Duodenal mucosa (tissue), 2 donors: ENCODE data around the gene PAPOLG.
"Not testable (repeated sequence)": the region's sequence is repeated elsewhere in the genome, so short reads cannot be mapped to it uniquely, and the experiment has no call there.

Source experiments
- H3K27ac ChIP-seq: one replicate; pipeline ENCODE4 v1.7.0; 2013; ENCODE audit warnings: low read depth, low read length
- H3K27me3 ChIP-seq, 2 donors: one replicate each; pipeline ENCODE4 v1.7.0; 2013; ENCODE audit warnings: low read length in 2 of 2, control low read depth in 1 of 2; ENCODE audit not compliant: insufficient read depth in 2 of 2, control insufficient read depth in 1 of 2
- H3K36me3 ChIP-seq, 2 donors: one replicate each; pipeline ENCODE4 v1.7.0; 2013; ENCODE audit warnings: low read length in 2 of 2, control low read depth in 1 of 2; ENCODE audit not compliant: insufficient read depth in 2 of 2, control insufficient read depth in 1 of 2
- H3K4me1 ChIP-seq, 2 donors: one replicate each; pipeline ENCODE4 v1.7.0; 2013; ENCODE audit warnings: low read length in 2 of 2, control low read depth in 1 of 2; ENCODE audit not compliant: insufficient read depth in 2 of 2, control insufficient read depth in 1 of 2
- H3K4me3 ChIP-seq, 2 donors: one replicate each; pipeline ENCODE4 v1.7.0; 2013; ENCODE audit warnings: low read length in 2 of 2, low read depth in 1 of 2
- H3K9ac ChIP-seq, 2 donors: one replicate each; pipeline ENCODE4 v1.7.0; 2013; ENCODE audit warnings: low read length in 2 of 2, low read depth in 1 of 2
- H3K9me3 ChIP-seq, 2 donors: one replicate each; pipeline ENCODE4 v1.7.0; 2013; ENCODE audit warnings: low read length in 2 of 2, control low read depth in 1 of 2; ENCODE audit not compliant: control insufficient read depth in 1 of 2

Gene PAPOLG

GRCh38 chr2:60806595-60806987, 50.5 kb downstream of the PAPOLG start:
- Histone ChIP-seq H3K4me1 (no peaks in the 10 kb centered on the region), H3K27ac (no peak overlapping the region), H3K36me3 (peaks cover 0 to 4% of the 10 kb centered on the region in 2 donors)

DNA sequence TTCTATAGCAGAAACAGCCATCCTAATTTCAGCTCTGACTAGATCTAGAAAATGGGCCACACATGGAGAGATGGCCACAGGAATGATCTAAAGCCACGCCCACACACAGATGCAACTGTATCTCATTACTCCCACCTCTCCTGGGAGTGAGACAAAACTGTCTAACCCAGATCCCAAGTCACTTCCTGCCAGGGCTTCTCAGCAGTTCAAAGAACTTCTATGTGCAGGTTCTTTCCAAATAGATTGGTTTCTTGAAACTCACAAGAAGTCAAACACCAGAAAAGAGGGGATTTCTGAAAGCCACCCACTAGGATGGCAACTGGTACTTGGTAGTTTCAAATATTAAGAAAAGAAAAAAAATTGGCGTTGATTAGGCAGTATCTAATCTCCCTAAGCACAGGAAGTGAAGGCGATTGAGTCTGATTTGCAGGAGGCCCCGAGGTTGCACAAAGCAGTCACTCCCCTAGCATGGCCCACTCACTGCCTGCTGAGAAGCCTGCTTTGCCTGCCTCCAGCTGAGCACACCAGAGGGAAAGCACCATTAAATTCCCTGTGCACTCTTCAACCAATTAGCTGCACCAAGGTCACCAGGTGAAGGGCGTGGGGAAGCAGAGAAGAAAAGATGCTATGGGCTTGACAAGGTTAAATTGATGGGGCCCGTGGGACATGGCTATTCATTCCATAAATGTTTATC, 51.1 kb downstream of the PAPOLG start:
- no peaks in the 10 kb centered on the region for H3K27me3 ChIP-seq
- no peak overlapping the region for H3K4me3 ChIP-seq
- H3K9me3 ChIP-seq: no peaks in the 10 kb centered on the region
- H3K9ac ChIP-seq: no peak overlapping the region
- no peaks in the 10 kb centered on the region for H3K4me1 ChIP-seq
- no peak overlapping the region for H3K27ac ChIP-seq
- H3K36me3 ChIP-seq: peaks cover 0 to 4% of the 10 kb centered on the region in 2 donors

More at GRCh38 chr2:60806595-60806987, 50.5 kb downstream of the PAPOLG start:
- Histone ChIP-seq H3K9ac (no peak overlapping the region), H3K27me3 (no peaks in the 10 kb centered on the region), H3K9me3 (no peaks in the 10 kb centered on the region), H3K4me3 (no peak overlapping the region)

- Histone ChIP-seq H3K9me3 (no peaks in the 10 kb centered on the region), H3K27ac (no peak overlapping the region), H3K27me3 (no peaks in the 10 kb centered on the region), H3K4me1 (no peaks in the 10 kb centered on the region), H3K36me3 (peaks cover 0 to 4% of the 10 kb centered on the region in 2 donors), H3K4me3 (no peak overlapping the region), H3K9ac (no peak overlapping the region)
These were observed 52.3 kb downstream of the PAPOLG start for GRCh38 chr2:60808330-60808801.

- Histone ChIP-seq H3K4me3 (no peak overlapping the region), H3K9ac (no peak overlapping the region)
These were observed 55.7 kb downstream of the PAPOLG start for GRCh38 chr2:60811491-60812375.

GRCh38 chr2:60817191-60817590, 61.1 kb downstream of the PAPOLG start:
- not testable (repeated sequence) for H3K9ac ChIP-seq, H3K36me3 ChIP-seq, H3K27me3 ChIP-seq, H3K9me3 ChIP-seq, H3K27ac ChIP-seq, H3K4me1 ChIP-seq, H3K4me3 ChIP-seq

More at GRCh38 chr2:60811491-60812375, 55.7 kb downstream of the PAPOLG start:
- H3K27ac ChIP-seq: no peak overlapping the region
- H3K36me3 ChIP-seq: no peaks in the 10 kb centered on the region
- no peaks in the 10 kb centered on the region for H3K27me3 ChIP-seq
- H3K4me1 ChIP-seq: no peaks in the 10 kb centered on the region
- H3K9me3 ChIP-seq: no peaks in the 10 kb centered on the region

- Histone ChIP-seq H3K9ac (no peak overlapping the region), H3K27me3 (no peaks in the 10 kb centered on the region), H3K27ac (no peak overlapping the region), H3K9me3 (no peaks in the 10 kb centered on the region), H3K36me3 (no peaks in the 10 kb centered on the region), H3K4me1 (peaks cover 6 to 8% of the 10 kb centered on the region in 2 donors), H3K4me3 (no peak overlapping the region)
These were observed 62.2 kb downstream of the PAPOLG start for GRCh38 chr2:60818272-60818671.

- H3K9ac ChIP-seq: no peak overlapping the region
- no peaks in the 10 kb centered on the region for H3K36me3 ChIP-seq
- no peak overlapping the region for H3K4me3 ChIP-seq
- no peaks in the 10 kb centered on the region for H3K9me3 ChIP-seq
- H3K4me1 ChIP-seq: peaks cover 6 to 8% of the 10 kb centered on the region in 2 donors
- no peak overlapping the region for H3K27ac ChIP-seq
- peaks cover 0 to 5% of the 10 kb centered on the region in 2 donors for H3K27me3 ChIP-seq
These were observed 63.2 kb downstream of the PAPOLG start for GRCh38 chr2:60819155-60819862.

DNA sequence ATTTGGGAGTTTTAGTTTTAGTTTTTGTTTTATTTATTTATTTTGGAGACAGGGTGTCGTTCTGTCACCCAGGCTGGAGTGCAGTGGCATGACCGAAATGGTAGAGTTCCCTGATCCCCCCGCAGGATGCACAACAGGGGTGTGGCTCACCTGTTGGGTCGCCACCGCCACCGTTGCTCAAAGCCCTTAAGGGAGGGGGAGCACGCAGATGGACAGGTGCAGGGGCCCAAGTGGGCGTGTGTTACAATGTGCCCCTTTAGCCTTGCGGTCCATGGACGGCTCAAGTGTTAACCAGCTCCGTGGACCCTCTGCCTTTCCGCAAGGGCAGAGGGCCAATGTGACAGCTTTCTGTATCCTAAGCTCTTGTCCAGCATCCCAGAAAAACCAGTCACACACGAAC, 63.9 kb downstream of the PAPOLG start:
- Histone ChIP-seq H3K36me3 (no peaks in the 10 kb centered on the region), H3K27ac (no peak overlapping the region), H3K9me3 (no peaks in the 10 kb centered on the region), H3K4me1 (peaks cover 6 to 8% of the 10 kb centered on the region in 2 donors), H3K27me3 (peaks cover 0 to 5% of the 10 kb centered on the region in 2 donors), H3K9ac (no peak overlapping the region), H3K4me3 (no peak overlapping the region)

GRCh38 chr2:60820416-60821132, 64.5 kb downstream of the PAPOLG start:
- H3K36me3 ChIP-seq: no peaks in the 10 kb centered on the region
- H3K27ac ChIP-seq: no peak overlapping the region
- H3K9me3 ChIP-seq: no peaks in the 10 kb centered on the region
- peaks cover 6 to 8% of the 10 kb centered on the region in 2 donors for H3K4me1 ChIP-seq
- H3K4me3 ChIP-seq: no peak overlapping the region
- peaks cover 0 to 5% of the 10 kb centered on the region in 2 donors for H3K27me3 ChIP-seq
- no peak overlapping the region for H3K9ac ChIP-seq
